GM19372 (cell line): ENCODE results near the gene DUS1L.

Experiments used
- ATAC-seq: cut with Tn5 transposase; IDR thresholded peaks from one replicate; pipeline ENCODE4 v1.9.1; 2021; ENCODE audit warnings: mild to moderate bottlenecking, low read depth, moderate library complexity; ENCODE audit not compliant: unreplicated experiment

Gene DUS1L

GRCh38 chr17:82101301-82101715, 35.7 kb upstream of the DUS1L start:
- no peak for ATAC-seq

- ATAC-seq, result no peak
Measured at GRCh38 chr17:82100502-82101298, 35.1 kb upstream of the DUS1L start.

GRCh38 chr17:82098939-82099763, 33.5 kb upstream of the DUS1L start:
- ATAC-seq, result peak; percentile 4

GRCh38 chr17:82098169-82098938, 32.8 kb upstream of the DUS1L start, which contains the start of gene FASN:
Gene FASN, minus strand, starts transcription at chr17:82098236. Its CDS starts 1,791 bp downstream, at chr17:82096445.
- peak; percentile 61 for ATAC-seq

- no peak for ATAC-seq
Measured at GRCh38 chr17:82097919-82098168, 32.2 kb upstream of the DUS1L start.

- peak; percentile 2 for ATAC-seq
Measured at GRCh38 chr17:82097184-82097918, 31.7 kb upstream of the DUS1L start.

GRCh38 chr17:82096709-82097183, 31.1 kb upstream of the DUS1L start:
- no peak for ATAC-seq

- ATAC-seq, result no peak
Measured at GRCh38 chr17:82095777-82096708, 30.4 kb upstream of the DUS1L start.

- no peak for ATAC-seq
Measured at GRCh38 chr17:82094931-82095776, 29.6 kb upstream of the DUS1L start.

GRCh38 chr17:82092995-82093751, 27.6 kb upstream of the DUS1L start:
- no peak for ATAC-seq

- no peak for ATAC-seq
Measured at GRCh38 chr17:82092628-82092994, 27.0 kb upstream of the DUS1L start.

GRCh38 chr17:82092094-82092586, 26.5 kb upstream of the DUS1L start:
- no peak for ATAC-seq

GRCh38 chr17:82091264-82092066, 25.9 kb upstream of the DUS1L start:
- ATAC-seq, result no peak

GRCh38 chr17:82090549-82091263, 25.1 kb upstream of the DUS1L start:
- ATAC-seq, result no peak

- no peak for ATAC-seq
Measured at GRCh38 chr17:82089723-82090548, 24.3 kb upstream of the DUS1L start.
